Umbilical cord (tissue), 2 donors: ENCODE data around the gene TM9SF3. TPM values are rescaled to one million over a fixed set of nuclear protein-coding genes. Genes with fewer than 3 reads are reported as not detected.

Experiments
- DNase-seq: peaks from one replicate; pipeline ENCODE4 v3.0.0-alpha.2; 2015; ENCODE audit warnings: low spot score
- total RNA-seq: library from RNA; depleted of rRNA; stranded (reverse); fragments of >200 nt; gene quantifications from one replicate; pipeline ENCODE4 v1.2.3, GENCODE V29; 2014; ENCODE audit warnings: low replicate concordance; ENCODE audit not compliant: insufficient read depth

Gene TM9SF3
- total RNA-seq, 1 donor from 2014 or later, result 159 TPM

DNA sequence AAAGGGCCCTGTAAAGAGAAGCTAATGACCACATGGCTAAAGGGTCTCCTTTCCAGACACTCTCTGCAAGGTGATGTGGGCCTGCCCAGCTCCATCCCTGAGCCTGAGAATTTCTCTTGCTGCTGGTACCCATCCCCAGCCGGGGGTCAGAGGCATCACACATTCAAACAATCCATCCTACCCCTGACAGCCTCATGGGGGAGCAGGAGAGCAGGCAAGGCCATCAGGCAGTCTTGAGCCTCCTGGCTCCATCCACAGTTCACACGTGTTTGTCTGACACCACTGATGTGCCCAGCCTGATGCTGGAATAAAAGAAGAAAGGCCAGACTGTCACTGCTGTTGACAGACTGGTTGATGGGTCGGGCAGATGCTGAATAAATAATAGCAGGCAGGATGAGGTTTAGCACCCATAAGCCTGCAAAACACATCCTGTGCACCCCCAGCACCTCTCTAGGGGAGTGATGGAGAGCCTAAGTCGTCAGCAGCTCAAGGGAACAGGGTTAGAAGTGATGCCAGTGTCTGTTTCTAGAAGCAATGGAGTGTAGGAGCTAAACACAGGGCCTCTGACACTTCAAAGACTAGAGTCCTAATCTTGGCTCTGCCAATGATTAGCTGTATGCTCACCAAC, 116.6 kb downstream of the TM9SF3 start:
- no peak for DNase-seq

DNA sequence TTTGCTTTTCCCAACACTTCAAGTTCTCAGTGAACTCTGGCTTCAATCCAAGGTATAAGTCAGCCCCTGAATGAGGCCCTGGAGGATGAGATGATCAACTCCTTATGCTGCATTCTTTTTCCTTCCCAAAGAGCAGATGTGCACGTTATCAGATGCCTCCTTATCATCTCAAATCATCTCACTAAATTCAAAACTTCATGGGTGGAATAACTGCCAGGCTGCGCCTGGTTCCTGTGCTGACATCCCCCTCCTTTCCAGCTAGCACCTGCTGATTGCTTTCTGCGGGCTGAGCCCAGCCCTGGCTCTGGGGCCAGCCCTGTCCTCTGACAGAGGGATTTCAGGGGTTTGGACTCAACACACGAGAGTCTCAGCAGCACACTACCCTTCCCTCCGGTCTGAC, 118.0 kb downstream of the TM9SF3 start:
- no peak for DNase-seq

Other genes starting within 250 kb of the TM9SF3 start
- gene OPALIN, start 228.0 kb downstream of the TM9SF3 start, total RNA-seq, result 1.4 TPM
- 1.2 TPM for gene TLL2, start 73.1 kb downstream of the TM9SF3 start, total RNA-seq
- 18.3 TPM for gene PIK3AP1, start 133.5 kb upstream of the TM9SF3 start, total RNA-seq
- gene LCOR, start 245.3 kb upstream of the TM9SF3 start, total RNA-seq, result 124 TPM